Stimulated activated CD4-positive, alpha-beta T cell treated with anti-CD3 and anti-CD28 coated beads, TNF-alpha, amount 100 ng/mL, for 4 hours (primary cell): ENCODE results near the gene PC.
"Not testable (repeated sequence)": the region's sequence is repeated elsewhere in the genome, so short reads cannot be mapped to it uniquely, and the experiment has no call there.

Source experiments
- DNase-seq, 3 experiments: peaks; one replicate each; pipeline ENCODE4 v3.0.0-alpha.2; 2020; ENCODE audit warnings: low read depth in 3 of 3

Gene PC

GRCh38 chr11:66981976-66982578 is 23.9 kb upstream of the PC start:
- DNase-seq = no peak

- DNase-seq = no peak
Observed at GRCh38 chr11:66979336-66979980, 21.3 kb upstream of the PC start.

- DNase-seq = no peak
Observed at GRCh38 chr11:66978717-66979116, 20.5 kb upstream of the PC start.

- DNase-seq = no peak
Observed at GRCh38 chr11:66978229-66978628, 20.0 kb upstream of the PC start.

- no peak for DNase-seq
Observed at GRCh38 chr11:66976925-66977324, 18.7 kb upstream of the PC start.

- peak in 1 of 3 experiments; percentile 8 for DNase-seq
Observed at GRCh38 chr11:66976028-66976467, 17.9 kb upstream of the PC start.

GRCh38 chr11:66975405-66976027 is 17.3 kb upstream of the PC start:
- no peak for DNase-seq

GRCh38 chr11:66974724-66975404 is 16.7 kb upstream of the PC start, which contains the start of gene C11orf86:
Gene C11orf86 (plus strand): TSS chr11:66975304. CDS start chr11:66975363, 59 bp downstream.
- no peak for DNase-seq

GRCh38 chr11:66973956-66974580 is 15.9 kb upstream of the PC start:
- DNase-seq = no peak

- DNase-seq = no peak
Observed at GRCh38 chr11:66971488-66971887, 13.3 kb upstream of the PC start.

GRCh38 chr11:66970807-66971442 is 12.7 kb upstream of the PC start:
- DNase-seq = no peak

GRCh38 chr11:66970371-66970806 is 12.2 kb upstream of the PC start:
- DNase-seq = no peak

- DNase-seq = no peak
Observed at GRCh38 chr11:66969584-66970225, 11.5 kb upstream of the PC start.

- no peak for DNase-seq
Observed at GRCh38 chr11:66967670-66968425, 9.7 kb upstream of the PC start.

GRCh38 chr11:66966351-66966750 is 8.2 kb upstream of the PC start:
- DNase-seq = no peak

- DNase-seq = no peak
Observed at GRCh38 chr11:66964495-66964894, 6.3 kb upstream of the PC start.

- DNase-seq = no peak
Observed at GRCh38 chr11:66962801-66963200, 4.6 kb upstream of the PC start.

GRCh38 chr11:66962247-66962646 is 4.1 kb upstream of the PC start:
- DNase-seq = no peak

- DNase-seq = not testable (repeated sequence)
Observed at GRCh38 chr11:66961691-66962213, 3.6 kb upstream of the PC start.

GRCh38 chr11:66958956-66959274 is 732 bp upstream of the PC start:
- DNase-seq = no peak

- no peak for DNase-seq
Observed at GRCh38 chr11:66957971-66958231, 282 bp downstream of the PC start.
